ENCODE results near the gene SRC.

The SRC gene

GRCh38 chr20:37397076-37397953 lies 51.4 kb downstream of the SRC start:
- Histone ChIP-seq H3K36me3 (peaks cover 53 to 99% (median 86%) of the 10 kb centered on the region in 3 donors), H3K27me3 (no peaks in the 10 kb centered on the region), H3K9me3 (no peaks in the 10 kb centered on the region), H3K4me3 (no peak overlapping the region), H3K4me1 (peaks cover 0 to 8% (median 0%) of the 10 kb centered on the region in 4 donors), H3K27ac (no peak overlapping the region)
- no peak for DNase-seq
- TF ChIP-seq CTCF (IDR thresholded peaks at IDR 0.05): no peak
- intact Hi-C loops (cut with DNase I; ENCODE audit: low total_unique reads): no loop called here

DNA sequence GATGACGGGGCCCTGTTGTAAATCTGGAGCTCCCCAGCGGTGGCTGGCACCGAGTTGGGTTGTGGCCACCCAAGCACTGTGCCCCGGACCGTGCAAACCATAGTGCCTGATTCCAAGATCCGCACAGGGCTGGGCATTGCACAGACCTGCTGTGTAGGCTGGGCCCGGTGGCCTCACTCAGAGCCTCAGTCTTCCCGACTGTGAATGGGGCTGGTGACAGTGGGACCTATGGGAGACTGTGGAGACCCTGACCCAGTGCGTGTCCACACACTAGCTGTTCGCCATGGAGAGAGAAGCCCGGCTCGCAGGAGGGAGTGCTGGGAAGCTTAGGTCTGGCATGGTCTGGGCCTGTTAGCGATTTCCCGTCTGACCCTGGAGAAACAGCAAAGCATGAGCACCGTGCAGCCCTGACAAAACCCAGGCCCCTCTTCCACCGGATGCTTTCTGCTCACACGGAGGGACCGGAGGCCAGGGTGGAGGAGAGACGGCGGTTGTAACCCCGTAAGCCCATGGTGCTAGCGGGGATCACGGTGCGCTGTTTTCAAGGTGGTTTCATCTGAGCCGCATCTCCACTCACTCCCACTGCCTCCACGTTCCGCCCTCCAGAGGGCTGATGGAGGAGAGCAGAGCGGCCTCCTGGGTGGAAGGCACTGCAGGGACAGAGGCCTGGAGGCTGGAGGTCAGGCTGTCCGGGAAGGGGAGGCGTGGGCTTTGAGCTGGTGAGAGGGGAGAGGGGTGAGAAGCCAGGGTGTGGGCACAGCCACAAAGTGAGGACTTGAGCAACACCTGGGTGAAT lies 52.2 kb downstream of the SRC start:
- H3K4me1 ChIP-seq: peaks cover 0 to 8% (median 0%) of the 10 kb centered on the region in 4 donors
- no peaks in the 10 kb centered on the region for H3K27me3 ChIP-seq
- no peak for DNase-seq
- intact Hi-C loops (cut with DNase I; ENCODE audit: low total_unique reads): no loop called here
- no peak overlapping the region for H3K27ac ChIP-seq
- no peaks in the 10 kb centered on the region for H3K9me3 ChIP-seq
- no peak overlapping the region for H3K4me3 ChIP-seq
- H3K36me3 ChIP-seq: peaks cover 61 to 100% (median 90%) of the 10 kb centered on the region in 3 donors
- TF ChIP-seq CTCF (IDR thresholded peaks at IDR 0.05): no peak

DNA sequence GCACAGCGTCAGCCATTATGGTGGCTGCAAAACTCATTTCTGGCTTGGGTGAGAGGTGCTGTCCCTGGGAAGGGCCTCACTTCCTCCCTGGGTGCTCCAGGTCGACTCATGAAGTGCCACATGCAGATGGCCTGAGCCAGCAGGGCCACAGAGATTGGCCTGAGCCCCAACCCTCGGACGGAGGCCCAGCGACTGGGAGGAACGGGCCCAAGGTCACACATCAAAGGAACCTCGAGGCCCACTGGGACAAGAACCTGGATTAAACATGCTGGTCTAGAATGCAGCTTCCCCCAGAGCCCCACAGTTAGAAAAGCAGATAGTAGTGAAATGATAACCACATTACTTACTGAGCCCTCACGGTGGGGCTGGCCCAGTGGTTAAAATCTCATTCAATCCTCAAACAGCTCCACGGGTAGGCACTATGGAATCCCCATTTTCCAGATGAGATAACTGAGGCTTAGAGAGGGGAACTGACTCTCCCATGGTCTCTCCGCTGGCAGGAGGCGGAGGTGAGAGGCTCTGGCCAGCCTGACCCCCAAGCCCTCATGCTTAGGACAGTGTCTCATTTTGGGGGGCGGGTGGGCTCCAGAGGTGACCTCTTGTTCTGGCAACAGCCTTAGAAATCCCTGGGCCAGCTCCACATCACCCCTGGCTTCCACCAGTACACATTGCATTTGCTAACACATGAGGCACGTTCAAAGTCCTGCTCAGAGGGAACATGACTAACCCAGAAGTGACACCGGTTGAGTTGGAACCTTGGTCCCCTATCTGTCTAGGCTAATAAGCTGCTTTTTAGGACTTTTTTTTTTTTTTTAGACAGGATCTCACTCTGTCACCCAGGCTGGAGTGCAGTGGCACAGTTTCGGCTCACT lies 53.0 kb downstream of the SRC start:
- no peak for DNase-seq
- H3K27me3 ChIP-seq: no peaks in the 10 kb centered on the region
- peaks cover 69 to 100% (median 93%) of the 10 kb centered on the region in 3 donors for H3K36me3 ChIP-seq
- no peak for TF ChIP-seq CTCF (IDR thresholded peaks at IDR 0.05)
- no peaks in the 10 kb centered on the region for H3K9me3 ChIP-seq
- peaks cover 0 to 8% (median 0%) of the 10 kb centered on the region in 4 donors for H3K4me1 ChIP-seq
- H3K4me3 ChIP-seq: no peak overlapping the region
- intact Hi-C loops (cut with DNase I; ENCODE audit: low total_unique reads): no loop called here
- H3K27ac ChIP-seq: no peak overlapping the region

DNA sequence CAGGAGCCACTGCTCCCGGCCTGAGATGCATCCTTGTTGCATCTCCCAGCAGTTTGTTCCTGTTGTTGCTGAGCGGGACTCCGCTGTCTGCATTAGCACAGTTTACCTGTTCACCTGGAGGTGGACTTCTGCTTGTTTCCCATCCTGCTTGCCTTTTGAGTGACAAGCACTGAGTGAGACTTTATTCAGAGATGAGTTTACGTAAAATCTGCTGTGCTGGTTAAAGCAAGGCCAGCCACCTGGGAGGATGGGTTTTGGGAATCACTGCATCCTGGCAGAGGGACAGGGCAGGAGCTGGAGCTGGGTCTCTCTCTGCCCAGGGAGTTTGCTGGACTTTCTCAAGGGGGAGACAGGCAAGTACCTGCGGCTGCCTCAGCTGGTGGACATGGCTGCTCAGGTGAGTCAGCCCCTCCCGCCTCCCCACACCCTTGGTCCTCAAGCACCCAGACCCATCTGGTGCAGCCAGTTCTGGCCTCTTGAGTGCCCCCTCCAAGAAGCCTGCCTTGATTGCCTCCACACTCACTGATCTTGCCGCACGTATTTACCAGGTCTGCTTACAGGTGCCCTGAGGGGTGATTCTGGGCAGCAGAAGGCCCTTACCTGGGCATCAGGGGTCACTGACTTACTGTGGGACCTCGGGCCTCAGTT lies 55.5 kb downstream of the SRC start:
- H3K36me3 ChIP-seq: peaks cover 61 to 83% (median 77%) of the 10 kb centered on the region in 3 donors
- intact Hi-C loops (cut with DNase I; ENCODE audit: low total_unique reads): no loop called here
- H3K27ac ChIP-seq: no peak overlapping the region
- peaks cover 0 to 5% (median 4%) of the 10 kb centered on the region in 4 donors for H3K4me1 ChIP-seq
- TF ChIP-seq CTCF (IDR thresholded peaks at IDR 0.05): no peak
- H3K27me3 ChIP-seq: peaks cover 0 to under 1% of the 10 kb centered on the region in 2 donors
- no peak overlapping the region for H3K4me3 ChIP-seq
- H3K9me3 ChIP-seq: no peaks in the 10 kb centered on the region
- DNase-seq: no peak
